ENCODE results near the gene MAP4K4. TPM values are rescaled to one million over a fixed set of nuclear protein-coding genes. Genes with fewer than 3 reads are reported as not detected.
A peak's percentile ranks its signal among the peaks of the same experiment; 100 is the strongest.

The MAP4K4 gene
- polyA plus RNA-seq, 3 donors, result 5.3 to 66.9 (median 8.7) TPM

- DNase-seq, result no peak
- peaks cover 100% of the 10 kb centered on the region for H3K79me2 ChIP-seq (ENCODE audit: insufficient read depth, low read length)
- H4K20me1 ChIP-seq (ENCODE audit: insufficient read depth, low read length), result peaks cover 98% of the 10 kb centered on the region
Measured at GRCh38 chr2:101743288-101743687, 45.8 kb downstream of the MAP4K4 start.

DNA sequence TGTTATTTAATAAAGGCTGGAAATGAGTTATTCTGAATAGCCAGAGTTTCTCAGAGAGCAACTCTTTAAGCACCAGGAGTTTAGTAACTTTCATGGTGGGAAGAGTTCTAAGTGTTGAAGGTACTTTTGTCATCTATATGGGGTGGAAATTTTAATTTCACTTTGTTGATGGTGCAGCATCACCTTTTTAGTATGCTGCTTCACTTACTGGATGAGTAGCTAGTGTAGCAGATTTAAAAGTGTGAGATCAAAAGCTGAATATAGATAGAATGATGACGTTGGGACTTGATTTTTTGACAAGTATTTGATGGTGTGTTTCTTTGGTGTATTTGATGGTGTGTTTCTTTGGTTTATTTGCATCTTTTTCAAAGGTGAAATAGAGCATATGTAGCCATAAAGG is 47.3 kb downstream of the MAP4K4 start:
- DNase-seq, result no peak
- Histone ChIP-seq H3K4me3 (replicated peaks in 1 of 3; ENCODE audit: low read depth in 2 of 3, low read length in 3 of 3) (no peak overlapping the region), H3K9ac (ENCODE audit: insufficient read depth, low read length, poor library complexity, severe bottlenecking) (no peak overlapping the region), H3K9me3 (replicated peaks in 1 of 2; ENCODE audit: control insufficient read depth in 1 of 2, insufficient read depth in 1 of 2, low read length in 2 of 2) (no peaks in the 10 kb centered on the region), H3K27ac (ENCODE audit: low read depth in 1 of 2, low read length in 2 of 2) (no peak overlapping the region), H3K79me2 (ENCODE audit: insufficient read depth, low read length) (peaks cover 87% of the 10 kb centered on the region), H3K4me2 (replicated peaks; ENCODE audit: extremely low read depth, low read length, poor library complexity, severe bottlenecking) (no peak overlapping the region), H2AFZ (ENCODE audit: insufficient read depth, low read depth, low read length, poor library complexity, severe bottlenecking) (no peak overlapping the region), H3K4me1 (ENCODE audit: control insufficient read depth in 1 of 2, insufficient read depth in 2 of 2, low read length in 2 of 2) (peaks cover 64 to 76% of the 10 kb centered on the region in 2 donors), H4K20me1 (ENCODE audit: insufficient read depth, low read length) (peaks cover 87% of the 10 kb centered on the region), H3K36me3 (replicated peaks in 1 of 2; ENCODE audit: control insufficient read depth in 1 of 2, insufficient read depth in 2 of 2, low read length in 2 of 2) (no peaks in the 10 kb centered on the region), H3K27me3 (ENCODE audit: control insufficient read depth in 2 of 2, insufficient read depth in 2 of 2, low read length in 2 of 2) (no peaks in the 10 kb centered on the region)
- Mint-ChIP-seq H3K4me3 (no peak overlapping the region), H3K4me1 (peaks cover 77% of the 10 kb centered on the region), H3K9me3 (no peaks in the 10 kb centered on the region), H3K27me3 (ENCODE audit: low read depth in 3 of 3) (no peaks in the 10 kb centered on the region), H3K27ac (peak overlapping the region in 2 of 7 donors; percentile 1 to 7), H3K36me3 (peaks cover 10 to 17% of the 10 kb centered on the region in 2 donors)
- intact Hi-C loops (cut with micrococcal nuclease), result no loop called here
- TF ChIP-seq, protein P1, sequence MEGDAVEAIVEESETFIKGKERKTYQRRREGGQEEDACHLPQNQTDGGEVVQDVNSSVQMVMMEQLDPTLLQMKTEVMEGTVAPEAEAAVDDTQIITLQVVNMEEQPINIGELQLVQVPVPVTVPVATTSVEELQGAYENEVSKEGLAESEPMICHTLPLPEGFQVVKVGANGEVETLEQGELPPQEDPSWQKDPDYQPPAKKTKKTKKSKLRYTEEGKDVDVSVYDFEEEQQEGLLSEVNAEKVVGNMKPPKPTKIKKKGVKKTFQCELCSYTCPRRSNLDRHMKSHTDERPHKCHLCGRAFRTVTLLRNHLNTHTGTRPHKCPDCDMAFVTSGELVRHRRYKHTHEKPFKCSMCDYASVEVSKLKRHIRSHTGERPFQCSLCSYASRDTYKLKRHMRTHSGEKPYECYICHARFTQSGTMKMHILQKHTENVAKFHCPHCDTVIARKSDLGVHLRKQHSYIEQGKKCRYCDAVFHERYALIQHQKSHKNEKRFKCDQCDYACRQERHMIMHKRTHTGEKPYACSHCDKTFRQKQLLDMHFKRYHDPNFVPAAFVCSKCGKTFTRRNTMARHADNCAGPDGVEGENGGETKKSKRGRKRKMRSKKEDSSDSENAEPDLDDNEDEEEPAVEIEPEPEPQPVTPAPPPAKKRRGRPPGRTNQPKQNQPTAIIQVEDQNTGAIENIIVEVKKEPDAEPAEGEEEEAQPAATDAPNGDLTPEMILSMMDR (IDR thresholded peaks at IDR 0.05), result no peak
- 100% methylated on average over 1 of the region's 1 CpG for WGBS (ENCODE audit: insufficient coverage)

More at GRCh38 chr2:101743288-101743687, 45.8 kb downstream of the MAP4K4 start:
- no peak overlapping the region for H3K4me3 ChIP-seq (replicated peaks in 1 of 3; ENCODE audit: low read depth in 2 of 3, low read length in 3 of 3)
- H3K9me3 ChIP-seq (replicated peaks in 1 of 2; ENCODE audit: control insufficient read depth in 1 of 2, insufficient read depth in 1 of 2, low read length in 2 of 2), result no peaks in the 10 kb centered on the region
- WGBS (ENCODE audit: insufficient coverage), result no CpG with 5 or more reads among the region's 3 CpGs
- H3K4me1 ChIP-seq (ENCODE audit: control insufficient read depth in 1 of 2, insufficient read depth in 2 of 2, low read length in 2 of 2), result peaks cover 75 to 88% of the 10 kb centered on the region in 2 donors
- H3K36me3 Mint-ChIP-seq, result peaks cover 14 to 17% of the 10 kb centered on the region in 2 donors
- TF ChIP-seq, protein P1 (IDR thresholded peaks at IDR 0.05), result no peak
- no peak overlapping the region for H3K4me2 ChIP-seq (replicated peaks; ENCODE audit: extremely low read depth, low read length, poor library complexity, severe bottlenecking)
- no peak overlapping the region for H3K4me3 Mint-ChIP-seq
- H3K27ac ChIP-seq (ENCODE audit: low read depth in 1 of 2, low read length in 2 of 2), result peak overlapping the region in 1 of 2 donors; percentile 46
- intact Hi-C loops (cut with micrococcal nuclease), result no loop called here
- no peaks in the 10 kb centered on the region for H3K36me3 ChIP-seq (replicated peaks in 1 of 2; ENCODE audit: control insufficient read depth in 1 of 2, insufficient read depth in 2 of 2, low read length in 2 of 2)
- H3K27me3 ChIP-seq (ENCODE audit: control insufficient read depth in 2 of 2, insufficient read depth in 2 of 2, low read length in 2 of 2), result no peaks in the 10 kb centered on the region
- H2AFZ ChIP-seq (ENCODE audit: insufficient read depth, low read depth, low read length, poor library complexity, severe bottlenecking), result no peak overlapping the region
- H3K4me1 Mint-ChIP-seq, result peaks cover 87% of the 10 kb centered on the region
- H3K27me3 Mint-ChIP-seq (ENCODE audit: low read depth in 3 of 3), result no peaks in the 10 kb centered on the region
- peak overlapping the region in 4 of 7 donors; percentile 8 to 55 (median 38) for H3K27ac Mint-ChIP-seq
- no peaks in the 10 kb centered on the region for H3K9me3 Mint-ChIP-seq
- H3K9ac ChIP-seq (ENCODE audit: insufficient read depth, low read length, poor library complexity, severe bottlenecking), result no peak overlapping the region
